Measurements from ENCODE around the gene DEFB113.

DEFB113 gene

DNA sequence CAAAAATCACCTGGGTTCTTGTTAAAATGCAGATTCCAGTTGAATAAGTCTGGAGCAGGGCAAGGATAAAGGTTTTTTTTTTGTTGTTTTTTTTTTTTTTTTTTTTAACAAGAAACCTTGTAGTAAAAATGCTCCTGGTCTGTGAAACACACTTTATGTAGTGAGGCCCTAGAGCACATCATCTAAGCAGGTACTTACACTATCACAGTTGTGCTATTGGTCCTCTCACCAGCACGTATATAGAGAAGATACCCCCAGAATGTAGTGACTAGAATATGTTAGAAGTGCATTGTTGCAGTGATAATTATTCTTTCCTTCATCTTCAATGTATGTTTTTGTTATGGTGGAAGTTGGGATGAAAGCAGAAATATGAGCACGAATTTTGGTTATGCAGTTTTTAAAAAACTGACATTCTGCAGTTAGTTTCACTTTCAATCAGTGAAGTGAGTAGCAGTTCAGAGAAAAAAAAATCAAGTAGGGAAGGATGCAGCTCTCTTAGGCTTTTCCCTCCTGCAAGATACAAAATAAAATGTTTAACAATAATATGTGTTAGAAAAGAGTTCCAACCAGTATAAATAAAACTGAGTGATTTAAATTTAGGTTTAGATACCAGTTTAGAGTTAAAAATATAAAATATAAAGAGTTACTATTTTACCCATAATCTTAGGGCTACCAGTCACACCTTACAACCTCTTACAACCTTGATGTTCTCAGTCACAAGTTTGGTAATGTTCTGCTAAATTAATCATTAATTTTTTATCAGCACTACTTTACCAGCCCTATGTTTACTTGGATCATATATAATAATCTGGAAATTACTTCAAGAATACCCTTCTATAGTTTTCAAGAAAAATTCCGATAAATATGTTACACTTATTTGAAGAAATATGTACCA is 9.2 kb upstream of the DEFB113 start:
- Histone ChIP-seq H3K27me3 (ENCODE audit: control insufficient read depth in 2 of 2, insufficient read depth in 2 of 2, low read length in 2 of 2) (no peaks in the 10 kb centered on the region), H3K4me1 (ENCODE audit: control insufficient read depth in 2 of 2, insufficient read depth in 2 of 2, low read length in 2 of 2) (no peaks in the 10 kb centered on the region), H3K27ac (ENCODE audit: low read depth in 2 of 2, low read length in 2 of 2) (no peak overlapping the region), H3K9me3 (ENCODE audit: control insufficient read depth in 2 of 2, low read length in 2 of 2) (no peaks in the 10 kb centered on the region), H3K4me3 (ENCODE audit: low read length in 2 of 2) (peak overlapping the region in 1 of 2 donors; percentile 23), H3K9ac (ENCODE audit: low read depth in 1 of 2, low read length in 2 of 2) (no peak overlapping the region), H3K36me3 (ENCODE audit: control insufficient read depth in 2 of 2, insufficient read depth in 2 of 2, low read length in 2 of 2) (no peaks in the 10 kb centered on the region)

DNA sequence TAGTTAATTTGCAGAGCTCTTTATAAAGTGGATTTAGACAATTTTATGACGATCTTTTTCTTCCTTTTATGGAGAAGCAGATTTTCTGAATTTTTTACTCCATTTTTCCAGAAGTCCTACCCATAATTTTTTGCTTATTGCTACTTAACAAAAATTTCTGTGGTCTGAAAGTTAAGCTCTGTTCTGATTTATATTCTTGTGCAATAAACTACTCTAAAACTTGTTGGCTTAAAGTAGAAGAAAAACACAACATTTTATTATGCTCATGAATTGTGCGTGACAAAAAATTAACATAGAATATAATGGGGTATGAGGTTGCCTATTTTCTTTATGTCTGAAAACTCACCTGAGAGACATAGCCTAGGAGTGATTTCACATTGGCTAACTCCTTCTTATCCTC is 2.6 kb downstream of the DEFB113 start:
- Histone ChIP-seq H3K9me3 (ENCODE audit: control insufficient read depth in 2 of 2, low read length in 2 of 2) (no peaks in the 10 kb centered on the region), H3K27me3 (ENCODE audit: control insufficient read depth in 2 of 2, insufficient read depth in 2 of 2, low read length in 2 of 2) (no peaks in the 10 kb centered on the region), H3K4me3 (ENCODE audit: low read length in 2 of 2) (no peak overlapping the region), H3K9ac (ENCODE audit: low read depth in 1 of 2, low read length in 2 of 2) (no peak overlapping the region), H3K27ac (ENCODE audit: low read depth in 2 of 2, low read length in 2 of 2) (no peak overlapping the region), H3K4me1 (ENCODE audit: control insufficient read depth in 2 of 2, insufficient read depth in 2 of 2, low read length in 2 of 2) (no peaks in the 10 kb centered on the region), H3K36me3 (ENCODE audit: control insufficient read depth in 2 of 2, insufficient read depth in 2 of 2, low read length in 2 of 2) (no peaks in the 10 kb centered on the region)

DNA sequence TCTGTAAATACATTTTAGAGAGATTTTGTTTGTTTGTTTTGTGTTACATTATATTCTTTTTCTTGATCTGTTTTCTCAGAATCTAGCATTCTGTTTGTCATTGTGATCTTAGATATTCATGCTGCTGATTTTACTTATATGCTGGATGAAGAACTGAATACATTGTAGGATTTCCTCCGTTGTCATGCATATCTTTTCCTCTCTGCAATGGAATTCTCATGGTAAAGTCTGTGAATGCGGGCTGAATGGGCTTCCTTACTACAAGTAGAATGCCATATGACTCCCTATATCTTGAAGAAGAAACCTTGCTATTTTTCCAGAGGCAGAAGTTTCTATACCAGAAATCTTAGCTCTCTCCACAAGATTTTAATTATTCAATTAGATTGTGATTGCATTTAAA is 3.1 kb downstream of the DEFB113 start:
- H3K27me3 ChIP-seq (ENCODE audit: control insufficient read depth in 2 of 2, insufficient read depth in 2 of 2, low read length in 2 of 2): no peaks in the 10 kb centered on the region
- H3K27ac ChIP-seq (ENCODE audit: low read depth in 2 of 2, low read length in 2 of 2): no peak overlapping the region
- H3K9me3 ChIP-seq (ENCODE audit: control insufficient read depth in 2 of 2, low read length in 2 of 2): no peaks in the 10 kb centered on the region
- no peak overlapping the region for H3K9ac ChIP-seq (ENCODE audit: low read depth in 1 of 2, low read length in 2 of 2)
- no peak overlapping the region for H3K4me3 ChIP-seq (ENCODE audit: low read length in 2 of 2)
- H3K4me1 ChIP-seq (ENCODE audit: control insufficient read depth in 2 of 2, insufficient read depth in 2 of 2, low read length in 2 of 2): no peaks in the 10 kb centered on the region
- no peaks in the 10 kb centered on the region for H3K36me3 ChIP-seq (ENCODE audit: control insufficient read depth in 2 of 2, insufficient read depth in 2 of 2, low read length in 2 of 2)

DNA sequence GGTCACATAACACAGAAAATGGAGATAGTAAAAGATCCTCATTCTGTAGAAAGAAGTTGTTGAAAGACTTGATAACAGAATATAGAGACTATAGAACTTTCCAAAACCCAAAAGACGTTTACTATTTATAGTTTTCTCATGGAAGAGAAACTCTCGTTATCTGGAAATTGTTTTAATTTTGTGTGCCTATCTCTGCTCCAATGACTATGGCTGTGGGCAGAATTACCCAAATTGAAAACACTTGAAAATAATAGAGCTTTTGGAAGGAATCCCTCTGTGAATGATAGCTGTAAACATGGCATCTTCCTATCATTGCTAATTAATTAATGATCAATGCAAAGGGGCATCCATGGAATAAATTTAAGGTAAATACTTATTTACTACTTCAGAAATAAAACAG is 5.4 kb downstream of the DEFB113 start, which contains the start of gene DEFB114:
TSS of gene DEFB114 (minus strand) at position 101 of the 400 bp plus-strand sequence. CDS start at position 42, 59 bp downstream.
- H3K27me3 ChIP-seq (ENCODE audit: control insufficient read depth in 2 of 2, insufficient read depth in 2 of 2, low read length in 2 of 2): no peaks in the 10 kb centered on the region
- H3K4me3 ChIP-seq (ENCODE audit: low read length in 2 of 2): no peak within 1 kb of the TSS
- no peak within 1 kb of the TSS for H3K27ac ChIP-seq (ENCODE audit: low read depth in 2 of 2, low read length in 2 of 2)
- no peaks in the 10 kb centered on the region for H3K36me3 ChIP-seq (ENCODE audit: control insufficient read depth in 2 of 2, insufficient read depth in 2 of 2, low read length in 2 of 2)
- no peaks in the 10 kb centered on the region for H3K9me3 ChIP-seq (ENCODE audit: control insufficient read depth in 2 of 2, low read length in 2 of 2)
- H3K9ac ChIP-seq (ENCODE audit: low read depth in 1 of 2, low read length in 2 of 2): no peak within 1 kb of the TSS
- no peaks in the 10 kb centered on the region for H3K4me1 ChIP-seq (ENCODE audit: control insufficient read depth in 2 of 2, insufficient read depth in 2 of 2, low read length in 2 of 2)

DNA sequence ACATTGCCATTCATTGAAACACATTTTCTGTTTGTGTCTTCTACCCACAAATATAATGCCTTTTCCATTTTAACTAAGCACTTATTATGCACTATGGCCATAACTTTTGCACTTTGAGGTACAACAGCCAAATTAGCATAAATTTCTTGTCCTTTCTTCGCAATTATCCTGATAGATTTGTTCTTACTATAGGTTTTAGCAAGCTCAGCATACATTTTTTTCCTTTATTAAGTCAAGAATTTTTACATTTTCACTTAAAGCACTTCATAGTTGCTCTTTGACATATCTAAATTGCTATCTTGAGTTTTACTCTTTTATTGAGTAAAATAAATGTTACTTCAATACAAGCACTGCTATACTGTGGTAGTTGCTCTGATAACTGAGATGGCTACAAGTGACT is 11.2 kb downstream of the DEFB113 start:
- Histone ChIP-seq H3K4me3 (ENCODE audit: low read length in 2 of 2) (no peak overlapping the region), H3K27me3 (ENCODE audit: control insufficient read depth in 2 of 2, insufficient read depth in 2 of 2, low read length in 2 of 2) (no peaks in the 10 kb centered on the region), H3K9me3 (ENCODE audit: control insufficient read depth in 2 of 2, low read length in 2 of 2) (no peaks in the 10 kb centered on the region)

DNA sequence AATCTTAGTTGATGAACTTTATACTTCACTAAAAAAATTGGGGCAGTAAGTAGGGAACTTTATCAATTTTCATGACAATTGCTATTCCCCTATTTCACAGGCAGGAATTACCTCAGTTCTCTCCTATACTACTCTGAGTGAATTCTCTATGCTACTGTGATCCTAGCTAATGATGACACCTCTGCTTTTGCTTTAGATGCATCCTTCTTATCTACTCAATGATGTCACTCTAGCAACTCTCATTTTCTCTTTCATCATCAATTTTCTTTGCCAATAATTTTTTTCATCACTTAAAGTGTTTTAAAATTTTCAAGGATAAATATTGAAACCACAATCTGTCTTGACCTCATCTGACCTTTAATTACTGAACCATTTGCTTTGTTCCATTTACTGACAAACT is 13.6 kb downstream of the DEFB113 start:
- H3K4me3 ChIP-seq (ENCODE audit: low read length in 2 of 2): no peak overlapping the region
- no peaks in the 10 kb centered on the region for H3K36me3 ChIP-seq (ENCODE audit: control insufficient read depth in 2 of 2, insufficient read depth in 2 of 2, low read length in 2 of 2)
- H3K9me3 ChIP-seq (ENCODE audit: control insufficient read depth in 2 of 2, low read length in 2 of 2): no peaks in the 10 kb centered on the region
- H3K27ac ChIP-seq (ENCODE audit: low read depth in 2 of 2, low read length in 2 of 2): no peak overlapping the region
- no peak overlapping the region for H3K9ac ChIP-seq (ENCODE audit: low read depth in 1 of 2, low read length in 2 of 2)
- H3K27me3 ChIP-seq (ENCODE audit: control insufficient read depth in 2 of 2, insufficient read depth in 2 of 2, low read length in 2 of 2): no peaks in the 10 kb centered on the region
- H3K4me1 ChIP-seq (ENCODE audit: control insufficient read depth in 2 of 2, insufficient read depth in 2 of 2, low read length in 2 of 2): no peaks in the 10 kb centered on the region

More for the DNA sequence above, 11.2 kb downstream of the DEFB113 start:
- Histone ChIP-seq H3K36me3 (ENCODE audit: control insufficient read depth in 2 of 2, insufficient read depth in 2 of 2, low read length in 2 of 2) (no peaks in the 10 kb centered on the region), H3K4me1 (ENCODE audit: control insufficient read depth in 2 of 2, insufficient read depth in 2 of 2, low read length in 2 of 2) (no peaks in the 10 kb centered on the region), H3K27ac (ENCODE audit: low read depth in 2 of 2, low read length in 2 of 2) (no peak overlapping the region), H3K9ac (ENCODE audit: low read depth in 1 of 2, low read length in 2 of 2) (no peak overlapping the region)

DNA sequence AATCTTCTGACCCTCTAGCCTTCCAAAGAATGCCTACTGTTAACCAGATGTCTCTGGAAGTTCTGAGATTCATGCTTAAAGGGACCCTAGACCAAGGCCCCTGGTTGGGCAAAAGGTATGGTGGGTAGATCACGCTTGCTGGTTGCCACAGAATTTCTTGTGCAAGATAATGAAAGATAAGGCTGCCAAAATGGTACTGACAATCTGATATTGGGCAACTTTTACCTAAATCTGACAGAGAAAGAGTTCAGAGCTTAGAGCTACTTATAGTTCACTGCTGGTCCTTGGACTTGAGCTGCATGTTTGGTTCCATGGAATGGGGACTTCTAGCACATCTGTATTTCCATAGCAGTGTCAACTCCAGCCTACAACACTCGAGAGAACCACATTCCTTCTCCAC is 17.5 kb downstream of the DEFB113 start:
- no peaks in the 10 kb centered on the region for H3K4me1 ChIP-seq (ENCODE audit: control insufficient read depth in 2 of 2, insufficient read depth in 2 of 2, low read length in 2 of 2)
- no peak overlapping the region for H3K9ac ChIP-seq (ENCODE audit: low read depth in 1 of 2, low read length in 2 of 2)
- H3K36me3 ChIP-seq (ENCODE audit: control insufficient read depth in 2 of 2, insufficient read depth in 2 of 2, low read length in 2 of 2): no peaks in the 10 kb centered on the region
- H3K27ac ChIP-seq (ENCODE audit: low read depth in 2 of 2, low read length in 2 of 2): no peak overlapping the region
- no peaks in the 10 kb centered on the region for H3K9me3 ChIP-seq (ENCODE audit: control insufficient read depth in 2 of 2, low read length in 2 of 2)
- H3K4me3 ChIP-seq (ENCODE audit: low read length in 2 of 2): no peak overlapping the region
- H3K27me3 ChIP-seq (ENCODE audit: control insufficient read depth in 2 of 2, insufficient read depth in 2 of 2, low read length in 2 of 2): no peaks in the 10 kb centered on the region

DNA sequence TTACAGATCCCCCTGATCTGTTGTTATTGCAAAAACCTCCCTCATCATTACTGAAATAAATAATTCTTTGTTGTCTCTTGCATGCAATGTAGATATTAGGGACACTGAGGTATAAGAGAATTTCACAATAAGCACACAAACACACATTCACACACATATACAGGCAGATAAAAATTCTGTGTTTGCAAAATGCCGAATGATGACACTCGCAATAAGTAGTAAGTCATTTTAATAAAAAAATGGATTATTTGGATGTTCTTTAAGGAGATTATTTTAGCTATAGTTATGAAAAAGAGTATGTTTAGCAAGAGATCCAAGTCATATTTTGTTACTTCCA is 19.0 kb downstream of the DEFB113 start:
- no peak overlapping the region for H3K9ac ChIP-seq (ENCODE audit: low read depth in 1 of 2, low read length in 2 of 2)
- no peak overlapping the region for H3K4me3 ChIP-seq (ENCODE audit: low read length in 2 of 2)
- H3K27ac ChIP-seq (ENCODE audit: low read depth in 2 of 2, low read length in 2 of 2): no peak overlapping the region
- no peaks in the 10 kb centered on the region for H3K36me3 ChIP-seq (ENCODE audit: control insufficient read depth in 2 of 2, insufficient read depth in 2 of 2, low read length in 2 of 2)
- H3K4me1 ChIP-seq (ENCODE audit: control insufficient read depth in 2 of 2, insufficient read depth in 2 of 2, low read length in 2 of 2): no peaks in the 10 kb centered on the region
- no peaks in the 10 kb centered on the region for H3K27me3 ChIP-seq (ENCODE audit: control insufficient read depth in 2 of 2, insufficient read depth in 2 of 2, low read length in 2 of 2)
- no peaks in the 10 kb centered on the region for H3K9me3 ChIP-seq (ENCODE audit: control insufficient read depth in 2 of 2, low read length in 2 of 2)

DNA sequence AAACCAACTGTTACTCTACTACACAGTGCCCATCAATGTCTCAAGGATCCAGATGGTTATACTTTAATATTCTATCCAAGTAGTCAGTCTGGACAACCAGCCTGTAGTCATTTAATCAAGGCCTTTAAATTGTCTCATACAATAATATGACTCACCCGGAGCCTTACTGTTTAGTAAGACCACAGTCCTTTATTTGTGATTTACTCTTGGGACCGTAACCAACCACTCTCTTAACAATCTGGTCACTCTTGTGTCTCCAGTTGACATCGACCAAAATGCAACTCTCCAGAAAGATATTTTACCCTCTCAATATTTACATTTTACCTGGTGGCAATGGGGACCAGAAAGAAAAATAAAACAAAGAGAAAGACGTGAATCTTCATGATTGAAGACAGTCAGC is 20.4 kb downstream of the DEFB113 start:
- no peak overlapping the region for H3K4me3 ChIP-seq (ENCODE audit: low read length in 2 of 2)
- H3K27ac ChIP-seq (ENCODE audit: low read depth in 2 of 2, low read length in 2 of 2): no peak overlapping the region
- H3K27me3 ChIP-seq (ENCODE audit: control insufficient read depth in 2 of 2, insufficient read depth in 2 of 2, low read length in 2 of 2): no peaks in the 10 kb centered on the region
- H3K4me1 ChIP-seq (ENCODE audit: control insufficient read depth in 2 of 2, insufficient read depth in 2 of 2, low read length in 2 of 2): no peaks in the 10 kb centered on the region
- no peaks in the 10 kb centered on the region for H3K36me3 ChIP-seq (ENCODE audit: control insufficient read depth in 2 of 2, insufficient read depth in 2 of 2, low read length in 2 of 2)
- H3K9me3 ChIP-seq (ENCODE audit: control insufficient read depth in 2 of 2, low read length in 2 of 2): no peaks in the 10 kb centered on the region
- no peak overlapping the region for H3K9ac ChIP-seq (ENCODE audit: low read depth in 1 of 2, low read length in 2 of 2)

DNA sequence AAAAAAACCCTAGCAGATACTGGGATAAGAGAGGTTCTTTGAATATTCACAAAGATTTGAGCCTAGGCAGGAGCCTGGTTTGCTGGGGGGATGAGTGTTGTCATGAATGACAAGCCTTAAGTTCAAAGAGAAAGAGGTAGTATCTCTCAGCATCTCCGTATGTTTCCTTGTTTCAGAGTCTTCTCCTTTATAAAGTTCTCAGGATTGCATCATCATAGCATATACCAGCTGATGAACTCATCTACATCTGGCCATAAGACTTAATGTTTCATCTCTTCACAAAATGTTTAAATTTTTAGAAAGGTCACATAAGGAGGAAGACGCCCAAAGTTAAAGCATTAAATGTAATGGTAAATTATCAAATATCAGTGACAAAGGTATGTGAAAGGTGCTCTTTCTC is 22.6 kb downstream of the DEFB113 start:
- Histone ChIP-seq H3K27me3 (ENCODE audit: control insufficient read depth in 2 of 2, insufficient read depth in 2 of 2, low read length in 2 of 2) (no peaks in the 10 kb centered on the region), H3K9me3 (ENCODE audit: control insufficient read depth in 2 of 2, low read length in 2 of 2) (no peaks in the 10 kb centered on the region), H3K9ac (ENCODE audit: low read depth in 1 of 2, low read length in 2 of 2) (no peak overlapping the region), H3K36me3 (ENCODE audit: control insufficient read depth in 2 of 2, insufficient read depth in 2 of 2, low read length in 2 of 2) (no peaks in the 10 kb centered on the region), H3K4me3 (ENCODE audit: low read length in 2 of 2) (no peak overlapping the region), H3K4me1 (ENCODE audit: control insufficient read depth in 2 of 2, insufficient read depth in 2 of 2, low read length in 2 of 2) (no peaks in the 10 kb centered on the region), H3K27ac (ENCODE audit: low read depth in 2 of 2, low read length in 2 of 2) (no peak overlapping the region)

All from mucosa of rectum (tissue), 2 donors.